GM23338 (cell line): ENCODE results near the gene DGCR8. TPM values are rescaled to one million over a fixed set of nuclear protein-coding genes. Genes with fewer than 3 reads are reported as not detected.

Experiments
- ATAC-seq: fragments of 200-7000 bp; cut with Tn5 transposase; 3 replicates; pipeline ENCODE4 v1.9.1; 2020
- DNase-seq: peaks from one replicate; pipeline ENCODE4 v3.0.0-alpha.2; 2015; ENCODE audit warnings: low spot score
- H2AFZ ChIP-seq: fragments of 200-600 bp; sonication (generic); 2 replicates; pipeline ENCODE4 v1.8.0; 2016; ENCODE audit warnings: antibody characterized with exemption, mild to moderate bottlenecking, moderate library complexity
- H3F3A ChIP-seq: fragments of 200-600 bp; sonication (generic); replicated peaks from 2 replicates; pipeline ENCODE4 v1.8.0; 2017; ENCODE audit warnings: antibody characterized with exemption, mixed run types, low read depth
- H3K27ac ChIP-seq: fragments of 200-600 bp; sonication (generic); 2 replicates; pipeline ENCODE4 v1.6.1; 2016; ENCODE audit warnings: low read depth
- H3K27me3 ChIP-seq: fragments of 200-600 bp; sonication (generic); 2 replicates; pipeline ENCODE4 v1.8.0; 2016; ENCODE audit warnings: mild to moderate bottlenecking, mixed run types, moderate library complexity; ENCODE audit not compliant: insufficient read depth
- H3K36me3 ChIP-seq: fragments of 200-600 bp; sonication (generic); 2 replicates; pipeline ENCODE4 v1.8.0; 2016; ENCODE audit warnings: mild to moderate bottlenecking; ENCODE audit not compliant: insufficient read depth
- H3K4me1 ChIP-seq: fragments of 200-600 bp; sonication (generic); 2 replicates; pipeline ENCODE4 v1.8.0; 2016; ENCODE audit warnings: mild to moderate bottlenecking, moderate library complexity; ENCODE audit not compliant: insufficient read depth
- H3K4me2 ChIP-seq: fragments of 200-600 bp; sonication (generic); 2 replicates; pipeline ENCODE4 v1.7.1; 2017; ENCODE audit warnings: mixed run types
- H3K4me3 ChIP-seq: fragments of 200-600 bp; sonication (generic); 2 replicates; pipeline ENCODE4 v1.6.1; 2016; ENCODE audit warnings: mixed run types
- H3K79me2 ChIP-seq: fragments of 200-600 bp; sonication (generic); replicated peaks from 2 replicates; pipeline ENCODE4 v1.8.0; 2017; ENCODE audit warnings: mild to moderate bottlenecking; ENCODE audit not compliant: insufficient read depth
- H3K9me2 ChIP-seq: fragments of 200-600 bp; sonication (generic); 2 replicates; pipeline ENCODE4 v1.8.0; 2017; ENCODE audit not compliant: insufficient read depth
- H4K20me1 ChIP-seq: fragments of 200-600 bp; sonication (generic); replicated peaks from 2 replicates; pipeline ENCODE4 v1.8.0; 2017; ENCODE audit warnings: mild to moderate bottlenecking; ENCODE audit not compliant: insufficient read depth
- H3K27ac Mint-ChIP-seq: 2 replicates; pipeline ENCODE4 v1.8.0; 2020; ENCODE audit warnings: inconsistent platforms, mild to moderate bottlenecking, moderate library complexity, mixed read lengths
- H3K27me3 Mint-ChIP-seq: 3 replicates; pipeline ENCODE4 v1.8.0; 2022; ENCODE audit warnings: low read depth, mild to moderate bottlenecking, moderate library complexity, mixed read lengths, inconsistent platforms; ENCODE audit not compliant: insufficient read depth, poor library complexity
- H3K36me3 Mint-ChIP-seq: 3 replicates; pipeline ENCODE4 v1.8.0; 2021; ENCODE audit warnings: low read depth, mild to moderate bottlenecking, inconsistent platforms, moderate library complexity, mixed read lengths
- H3K4me1 Mint-ChIP-seq: 3 replicates; pipeline ENCODE4 v1.8.0; 2020; ENCODE audit warnings: mild to moderate bottlenecking, inconsistent platforms, mixed read lengths
- H3K4me3 Mint-ChIP-seq: 3 replicates; pipeline ENCODE4 v1.8.0; 2021; ENCODE audit warnings: moderate library complexity, mild to moderate bottlenecking, inconsistent platforms, mixed read lengths
- H3K9me3 Mint-ChIP-seq: 3 replicates; pipeline ENCODE4 v1.8.0; 2020; ENCODE audit warnings: moderate library complexity, mild to moderate bottlenecking, inconsistent platforms, mixed read lengths
- CREB1 ChIP-seq: fragments of 250-450 bp; sonication (Bioruptor Pico); IDR thresholded peaks from 2 replicates; pipeline ENCODE4 v1.5.0; 2020; ENCODE audit warnings: low read depth, mild to moderate bottlenecking, moderate library complexity
- CTCF ChIP-seq, 2 experiments: fragments of 200-600 bp in 1 of 2; sonication (generic) in 1 of 2; conservative IDR thresholded peaks; 2 replicates each; pipeline versions ENCODE4 v1.5.1 to v1.6.1; 2016 to 2017; ENCODE audit warnings: antibody characterized with exemption in 2 of 2, low read depth in 2 of 2, mild to moderate bottlenecking in 2 of 2, moderate library complexity in 1 of 2
- ETS1 ChIP-seq: IDR thresholded peaks from 2 replicates; pipeline ENCODE4 v1.6.1; 2016; ENCODE audit warnings: antibody characterized with exemption
- EZH2 ChIP-seq: fragments of 200-600 bp; sonication (generic); IDR thresholded peaks from one replicate; pipeline ENCODE4 v1.8.0; 2017; ENCODE audit warnings: antibody characterized with exemption, mild to moderate bottlenecking, low read depth; ENCODE audit not compliant: unreplicated experiment
- EZH2phosphoT487 ChIP-seq: fragments of 200-600 bp; sonication (generic); IDR thresholded peaks from one replicate; pipeline ENCODE4 v1.8.1; 2018; ENCODE audit warnings: antibody characterized with exemption; ENCODE audit not compliant: unreplicated experiment
- JUNB ChIP-seq: IDR thresholded peaks from one replicate; pipeline ENCODE4 v1.6.1; 2016; ENCODE audit warnings: antibody characterized with exemption; ENCODE audit not compliant: unreplicated experiment
- NANOG ChIP-seq: IDR thresholded peaks from 2 replicates; pipeline ENCODE4 v1.6.1; 2016; ENCODE audit warnings: antibody characterized with exemption, borderline replicate concordance
- POLR2AphosphoS5 ChIP-seq: IDR thresholded peaks from 2 replicates; pipeline ENCODE4 v1.6.1; 2016; ENCODE audit warnings: antibody characterized with exemption, low read depth
- STAT1 ChIP-seq: IDR thresholded peaks from one replicate; pipeline ENCODE4 v1.6.1; 2016; ENCODE audit warnings: antibody characterized with exemption; ENCODE audit not compliant: unreplicated experiment
- ZNF114 ChIP-seq: fragments of 250-450 bp; sonication (Bioruptor Pico); IDR thresholded peaks from 2 replicates; pipeline ENCODE4 v1.5.0; 2020; ENCODE audit warnings: mild to moderate bottlenecking, moderate library complexity
- ZNF331 ChIP-seq: fragments of 250-450 bp; sonication (Bioruptor Pico); IDR thresholded peaks from 2 replicates; pipeline ENCODE4 v1.5.0; 2020; ENCODE audit warnings: low read depth, mild to moderate bottlenecking, moderate library complexity
- polyA plus RNA-seq: library from polyadenylated mRNA; unstranded; fragments of >200 nt; fragmentation: Nextera tagmentation; extraction: Ambion mirVana; gene quantifications from 2 replicates; pipeline ENCODE4 v1.2.1, GENCODE V29; 2016
- total RNA-seq: library from RNA; depleted of rRNA; stranded (reverse); fragments of >200 nt; shearing (Covaris generic); gene quantifications from 2 replicates; pipeline ENCODE4 v1.2.3, GENCODE V29; 2014
- TF ChIP-seq, protein P1 (sequence below): IDR thresholded peaks from one replicate; pipeline ENCODE4 v1.6.1; 2018; ENCODE audit warnings: antibody characterized with exemption; ENCODE audit not compliant: unreplicated experiment
- TF ChIP-seq, protein P2 (sequence below): fragments of 250-450 bp; sonication (Bioruptor Pico); IDR thresholded peaks from 2 replicates; pipeline ENCODE4 v1.5.0; 2020; ENCODE audit warnings: mild to moderate bottlenecking, moderate library complexity

The DGCR8 gene
- total and polyA plus RNA-seq, 2 experiments from 2014 or later = 12.2 to 48.9 TPM

- no peak for ATAC-seq
- no peak for TF ChIP-seq ZNF114 (CRISPR knock-in tag)
- TF ChIP-seq, protein P1, sequence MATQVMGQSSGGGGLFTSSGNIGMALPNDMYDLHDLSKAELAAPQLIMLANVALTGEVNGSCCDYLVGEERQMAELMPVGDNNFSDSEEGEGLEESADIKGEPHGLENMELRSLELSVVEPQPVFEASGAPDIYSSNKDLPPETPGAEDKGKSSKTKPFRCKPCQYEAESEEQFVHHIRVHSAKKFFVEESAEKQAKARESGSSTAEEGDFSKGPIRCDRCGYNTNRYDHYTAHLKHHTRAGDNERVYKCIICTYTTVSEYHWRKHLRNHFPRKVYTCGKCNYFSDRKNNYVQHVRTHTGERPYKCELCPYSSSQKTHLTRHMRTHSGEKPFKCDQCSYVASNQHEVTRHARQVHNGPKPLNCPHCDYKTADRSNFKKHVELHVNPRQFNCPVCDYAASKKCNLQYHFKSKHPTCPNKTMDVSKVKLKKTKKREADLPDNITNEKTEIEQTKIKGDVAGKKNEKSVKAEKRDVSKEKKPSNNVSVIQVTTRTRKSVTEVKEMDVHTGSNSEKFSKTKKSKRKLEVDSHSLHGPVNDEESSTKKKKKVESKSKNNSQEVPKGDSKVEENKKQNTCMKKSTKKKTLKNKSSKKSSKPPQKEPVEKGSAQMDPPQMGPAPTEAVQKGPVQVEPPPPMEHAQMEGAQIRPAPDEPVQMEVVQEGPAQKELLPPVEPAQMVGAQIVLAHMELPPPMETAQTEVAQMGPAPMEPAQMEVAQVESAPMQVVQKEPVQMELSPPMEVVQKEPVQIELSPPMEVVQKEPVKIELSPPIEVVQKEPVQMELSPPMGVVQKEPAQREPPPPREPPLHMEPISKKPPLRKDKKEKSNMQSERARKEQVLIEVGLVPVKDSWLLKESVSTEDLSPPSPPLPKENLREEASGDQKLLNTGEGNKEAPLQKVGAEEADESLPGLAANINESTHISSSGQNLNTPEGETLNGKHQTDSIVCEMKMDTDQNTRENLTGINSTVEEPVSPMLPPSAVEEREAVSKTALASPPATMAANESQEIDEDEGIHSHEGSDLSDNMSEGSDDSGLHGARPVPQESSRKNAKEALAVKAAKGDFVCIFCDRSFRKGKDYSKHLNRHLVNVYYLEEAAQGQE = no peak
- no peak for TF ChIP-seq NANOG
- TF ChIP-seq EZH2 = no peak
- no peak for TF ChIP-seq STAT1
- TF ChIP-seq JUNB = no peak
- TF ChIP-seq ETS1 = no peak
- TF ChIP-seq EZH2phosphoT487 = no peak
- TF ChIP-seq CTCF (conservative IDR thresholded peaks at IDR 0.05; ENCODE audit: low read depth in 2 of 2) = no peak
- no peak for TF ChIP-seq CREB1 (CRISPR knock-in tag)
- TF ChIP-seq POLR2AphosphoS5 = no peak
- no peak for TF ChIP-seq ZNF331 (CRISPR knock-in tag)
- TF ChIP-seq, protein P2, sequence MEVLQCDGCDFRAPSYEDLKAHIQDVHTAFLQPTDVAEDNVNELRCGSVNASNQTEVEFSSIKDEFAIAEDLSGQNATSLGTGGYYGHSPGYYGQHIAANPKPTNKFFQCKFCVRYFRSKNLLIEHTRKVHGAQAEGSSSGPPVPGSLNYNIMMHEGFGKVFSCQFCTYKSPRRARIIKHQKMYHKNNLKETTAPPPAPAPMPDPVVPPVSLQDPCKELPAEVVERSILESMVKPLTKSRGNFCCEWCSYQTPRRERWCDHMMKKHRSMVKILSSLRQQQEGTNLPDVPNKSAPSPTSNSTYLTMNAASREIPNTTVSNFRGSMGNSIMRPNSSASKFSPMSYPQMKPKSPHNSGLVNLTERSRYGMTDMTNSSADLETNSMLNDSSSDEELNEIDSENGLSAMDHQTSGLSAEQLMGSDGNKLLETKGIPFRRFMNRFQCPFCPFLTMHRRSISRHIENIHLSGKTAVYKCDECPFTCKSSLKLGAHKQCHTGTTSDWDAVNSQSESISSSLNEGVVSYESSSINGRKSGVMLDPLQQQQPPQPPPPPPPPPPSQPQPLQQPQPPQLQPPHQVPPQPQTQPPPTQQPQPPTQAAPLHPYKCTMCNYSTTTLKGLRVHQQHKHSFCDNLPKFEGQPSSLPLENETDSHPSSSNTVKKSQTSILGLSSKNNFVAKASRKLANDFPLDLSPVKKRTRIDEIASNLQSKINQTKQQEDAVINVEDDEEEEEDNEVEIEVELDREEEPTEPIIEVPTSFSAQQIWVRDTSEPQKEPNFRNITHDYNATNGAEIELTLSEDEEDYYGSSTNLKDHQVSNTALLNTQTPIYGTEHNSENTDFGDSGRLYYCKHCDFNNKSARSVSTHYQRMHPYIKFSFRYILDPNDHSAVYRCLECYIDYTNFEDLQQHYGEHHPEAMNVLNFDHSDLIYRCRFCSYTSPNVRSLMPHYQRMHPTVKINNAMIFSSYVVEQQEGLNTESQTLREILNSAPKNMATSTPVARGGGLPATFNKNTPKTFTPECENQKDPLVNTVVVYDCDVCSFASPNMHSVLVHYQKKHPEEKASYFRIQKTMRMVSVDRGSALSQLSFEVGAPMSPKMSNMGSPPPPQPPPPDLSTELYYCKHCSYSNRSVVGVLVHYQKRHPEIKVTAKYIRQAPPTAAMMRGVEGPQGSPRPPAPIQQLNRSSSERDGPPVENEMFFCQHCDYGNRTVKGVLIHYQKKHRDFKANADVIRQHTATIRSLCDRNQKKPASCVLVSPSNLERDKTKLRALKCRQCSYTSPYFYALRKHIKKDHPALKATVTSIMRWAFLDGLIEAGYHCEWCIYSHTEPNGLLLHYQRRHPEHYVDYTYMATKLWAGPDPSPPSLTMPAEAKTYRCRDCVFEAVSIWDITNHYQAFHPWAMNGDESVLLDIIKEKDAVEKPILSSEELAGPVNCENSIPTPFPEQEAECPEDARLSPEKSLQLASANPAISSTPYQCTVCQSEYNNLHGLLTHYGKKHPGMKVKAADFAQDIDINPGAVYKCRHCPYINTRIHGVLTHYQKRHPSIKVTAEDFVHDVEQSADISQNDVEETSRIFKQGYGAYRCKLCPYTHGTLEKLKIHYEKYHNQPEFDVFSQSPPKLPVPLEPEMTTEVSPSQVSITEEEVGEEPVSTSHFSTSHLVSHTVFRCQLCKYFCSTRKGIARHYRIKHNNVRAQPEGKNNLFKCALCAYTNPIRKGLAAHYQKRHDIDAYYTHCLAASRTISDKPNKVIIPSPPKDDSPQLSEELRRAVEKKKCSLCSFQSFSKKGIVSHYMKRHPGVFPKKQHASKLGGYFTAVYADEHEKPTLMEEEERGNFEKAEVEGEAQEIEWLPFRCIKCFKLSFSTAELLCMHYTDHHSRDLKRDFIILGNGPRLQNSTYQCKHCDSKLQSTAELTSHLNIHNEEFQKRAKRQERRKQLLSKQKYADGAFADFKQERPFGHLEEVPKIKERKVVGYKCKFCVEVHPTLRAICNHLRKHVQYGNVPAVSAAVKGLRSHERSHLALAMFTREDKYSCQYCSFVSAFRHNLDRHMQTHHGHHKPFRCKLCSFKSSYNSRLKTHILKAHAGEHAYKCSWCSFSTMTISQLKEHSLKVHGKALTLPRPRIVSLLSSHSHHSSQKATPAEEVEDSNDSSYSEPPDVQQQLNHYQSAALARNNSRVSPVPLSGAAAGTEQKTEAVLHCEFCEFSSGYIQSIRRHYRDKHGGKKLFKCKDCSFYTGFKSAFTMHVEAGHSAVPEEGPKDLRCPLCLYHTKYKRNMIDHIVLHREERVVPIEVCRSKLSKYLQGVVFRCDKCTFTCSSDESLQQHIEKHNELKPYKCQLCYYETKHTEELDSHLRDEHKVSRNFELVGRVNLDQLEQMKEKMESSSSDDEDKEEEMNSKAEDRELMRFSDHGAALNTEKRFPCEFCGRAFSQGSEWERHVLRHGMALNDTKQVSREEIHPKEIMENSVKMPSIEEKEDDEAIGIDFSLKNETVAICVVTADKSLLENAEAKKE (CRISPR knock-in tag) = no peak
- Histone ChIP-seq H3K27ac (no peak overlapping the region), H3K4me1 (no peaks in the 10 kb centered on the region), H2AFZ (no peak overlapping the region), H3F3A (no peaks in the 10 kb centered on the region), H3K27me3 (no peaks in the 10 kb centered on the region), H3K79me2 (no peaks in the 10 kb centered on the region), H3K36me3 (no peaks in the 10 kb centered on the region), H3K9me2 (no peaks in the 10 kb centered on the region), H3K4me3 (no peak overlapping the region), H4K20me1 (no peaks in the 10 kb centered on the region), H3K4me2 (no peak overlapping the region)
- no peaks in the 10 kb centered on the region for H3K36me3 Mint-ChIP-seq
- peaks cover 9% of the 10 kb centered on the region for H3K27me3 Mint-ChIP-seq
- no peak overlapping the region for H3K27ac Mint-ChIP-seq
- H3K4me1 Mint-ChIP-seq = peaks cover 6% of the 10 kb centered on the region
- H3K9me3 Mint-ChIP-seq = no peaks in the 10 kb centered on the region
- no peak for DNase-seq
- no peak overlapping the region for H3K4me3 Mint-ChIP-seq
These were observed 72.4 kb downstream of the DGCR8 start for GRCh38 chr22:20152464-20152890.
